ENCODE measurements around the gene CPA4. TPM values are rescaled to one million over a fixed set of nuclear protein-coding genes. Genes with fewer than 3 reads are reported as not detected.

The CPA4 gene
- total and polyA plus RNA-seq, 8 donors, result 4.5 to 12.4 (median 6.4) TPM

DNA sequence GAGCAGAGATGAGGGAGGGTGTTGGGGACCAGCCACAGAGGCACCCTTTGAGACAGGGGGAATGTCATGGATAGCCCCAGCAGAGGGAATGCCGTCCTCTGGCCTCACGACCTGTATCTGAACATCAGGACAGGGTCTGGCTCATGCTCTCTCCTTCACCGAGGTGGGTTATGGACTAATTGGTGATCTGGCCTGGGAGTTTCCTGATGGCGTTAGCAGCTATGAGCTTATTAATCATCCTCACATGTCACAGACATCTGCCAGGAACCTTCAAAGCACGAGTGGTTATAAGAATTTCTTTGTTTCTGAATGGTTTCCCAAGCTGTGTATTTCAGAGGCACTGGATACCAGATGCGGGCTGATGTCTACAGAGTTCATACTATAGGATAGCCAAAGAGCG lies 6.9 kb downstream of the CPA4 start:
- Histone ChIP-seq H3K27ac (no peak overlapping the region), H3K27me3 (no peaks in the 10 kb centered on the region), H3K36me3 (no peaks in the 10 kb centered on the region), H3K4me3 (no peak overlapping the region), H3K4me1 (peaks cover 0 to 4% (median 0%) of the 10 kb centered on the region in 3 donors), H3K9me3 (no peaks in the 10 kb centered on the region)
- FAIRE-seq (no peak), DNase-seq (no peak), ATAC-seq (no peak)
- intact Hi-C loops (cut with DNase I), result loop anchor here in 2 of 3 donors (5.0 to 10.0 kb wide), 2 partner anchors 65 to 67 kb away; no protein-coding TSS in a partner anchor
- WGBS, 2 donors, result 79% methylated on average over 7 of the region's 7 CpGs
- TF ChIP-seq, protein P1, sequence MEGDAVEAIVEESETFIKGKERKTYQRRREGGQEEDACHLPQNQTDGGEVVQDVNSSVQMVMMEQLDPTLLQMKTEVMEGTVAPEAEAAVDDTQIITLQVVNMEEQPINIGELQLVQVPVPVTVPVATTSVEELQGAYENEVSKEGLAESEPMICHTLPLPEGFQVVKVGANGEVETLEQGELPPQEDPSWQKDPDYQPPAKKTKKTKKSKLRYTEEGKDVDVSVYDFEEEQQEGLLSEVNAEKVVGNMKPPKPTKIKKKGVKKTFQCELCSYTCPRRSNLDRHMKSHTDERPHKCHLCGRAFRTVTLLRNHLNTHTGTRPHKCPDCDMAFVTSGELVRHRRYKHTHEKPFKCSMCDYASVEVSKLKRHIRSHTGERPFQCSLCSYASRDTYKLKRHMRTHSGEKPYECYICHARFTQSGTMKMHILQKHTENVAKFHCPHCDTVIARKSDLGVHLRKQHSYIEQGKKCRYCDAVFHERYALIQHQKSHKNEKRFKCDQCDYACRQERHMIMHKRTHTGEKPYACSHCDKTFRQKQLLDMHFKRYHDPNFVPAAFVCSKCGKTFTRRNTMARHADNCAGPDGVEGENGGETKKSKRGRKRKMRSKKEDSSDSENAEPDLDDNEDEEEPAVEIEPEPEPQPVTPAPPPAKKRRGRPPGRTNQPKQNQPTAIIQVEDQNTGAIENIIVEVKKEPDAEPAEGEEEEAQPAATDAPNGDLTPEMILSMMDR (IDR thresholded peaks at IDR 0.05), result no peak

DNA sequence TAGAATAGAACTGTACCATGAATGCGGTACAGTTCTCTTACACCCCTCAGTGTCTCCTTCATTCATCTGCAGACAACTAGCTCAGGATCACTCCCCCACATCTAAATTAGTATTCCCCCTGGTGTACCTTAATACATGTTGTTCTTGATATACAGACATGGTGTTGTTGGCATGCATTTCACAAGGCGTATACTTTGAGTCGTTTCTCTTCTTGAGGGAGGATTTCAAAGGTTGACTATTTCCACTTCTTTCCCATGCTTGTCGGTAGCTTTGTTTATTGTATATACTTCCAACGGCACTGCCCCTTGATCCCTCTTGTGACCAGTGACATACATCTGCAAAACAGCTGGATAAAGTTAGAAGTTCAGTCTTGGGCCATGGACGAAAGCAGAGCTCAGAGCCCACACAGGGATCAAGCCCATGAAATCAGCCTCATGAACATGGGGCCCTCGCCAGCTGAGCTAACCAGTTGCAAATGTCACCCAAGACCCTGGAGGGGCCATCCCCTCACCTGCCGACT lies 8.6 kb downstream of the CPA4 start:
- TF ChIP-seq, protein P1 (IDR thresholded peaks at IDR 0.05), result no peak
- WGBS, 2 donors, result 84 to 92% methylated on average over 8 of the region's 8 CpGs

DNA sequence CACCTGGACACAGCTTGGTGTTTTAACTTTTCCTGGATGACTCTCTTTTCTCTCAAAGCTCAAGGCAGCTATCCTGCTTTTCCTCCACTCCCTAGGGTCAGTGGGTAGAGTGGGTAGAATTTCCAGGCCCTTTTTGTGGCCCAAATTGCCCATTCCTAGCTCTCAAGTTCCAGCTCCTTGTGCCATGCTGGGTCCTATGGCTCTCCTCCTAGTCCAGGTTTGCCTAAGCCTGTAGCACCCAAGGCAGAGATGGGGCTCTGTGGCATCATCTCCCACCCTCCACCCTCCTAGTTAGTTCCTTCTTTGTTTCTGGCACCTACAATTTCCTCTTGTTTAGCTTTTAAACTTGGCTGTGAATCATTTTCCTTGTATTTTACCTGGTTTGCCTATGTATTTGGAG lies 9.7 kb downstream of the CPA4 start:
- Histone ChIP-seq H3K9me3 (no peaks in the 10 kb centered on the region), H3K27ac (no peak overlapping the region), H3K4me1 (peaks cover 0 to 4% (median 0%) of the 10 kb centered on the region in 3 donors), H3K36me3 (no peaks in the 10 kb centered on the region), H3K4me3 (no peak overlapping the region), H3K27me3 (no peaks in the 10 kb centered on the region)
- FAIRE-seq, result no peak
- ATAC-seq, result peak in 1 of 4 donors; percentile 54
- TF ChIP-seq, protein P1 (IDR thresholded peaks at IDR 0.05), result no peak
- no peak for DNase-seq
- intact Hi-C loops (cut with DNase I), result no loop called here

More for the DNA sequence above, 8.6 kb downstream of the CPA4 start:
- intact Hi-C loops (cut with DNase I), result no loop called here
- Histone ChIP-seq H3K27me3 (no peaks in the 10 kb centered on the region), H3K27ac (no peak overlapping the region), H3K4me3 (no peak overlapping the region), H3K9me3 (no peaks in the 10 kb centered on the region), H3K4me1 (peaks cover 0 to 4% (median 0%) of the 10 kb centered on the region in 3 donors), H3K36me3 (no peaks in the 10 kb centered on the region)
- DNase-seq (no peak), FAIRE-seq (no peak), ATAC-seq (no peak)

DNA sequence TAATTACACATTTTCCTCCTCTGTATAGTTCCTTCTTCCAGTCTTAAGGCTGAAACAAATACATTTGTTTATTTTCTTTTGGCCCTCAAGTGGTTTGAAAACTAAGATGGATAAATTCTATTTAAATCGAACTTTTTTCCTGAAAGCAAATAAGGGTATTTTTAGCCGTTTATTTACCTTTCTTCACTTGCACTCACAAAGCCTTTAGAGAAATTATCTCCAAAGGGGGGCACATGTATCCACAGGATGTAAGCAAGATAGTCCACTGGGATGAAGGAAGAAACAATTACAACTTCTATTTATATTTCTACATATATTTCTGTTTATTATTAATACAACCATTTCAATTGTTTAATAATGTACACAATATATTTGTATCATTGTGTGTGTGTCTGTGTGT lies 10.2 kb downstream of the CPA4 start:
- no peaks in the 10 kb centered on the region for H3K9me3 ChIP-seq
- intact Hi-C loops (cut with DNase I), result no loop called here
- DNase-seq (no peak), ATAC-seq (peak in 1 of 4 donors; percentile 30), FAIRE-seq (no peak)
- TF ChIP-seq, protein P1 (IDR thresholded peaks at IDR 0.05), result no peak
- H3K4me3 ChIP-seq, result no peak overlapping the region
- peaks cover 0 to 4% (median 0%) of the 10 kb centered on the region in 3 donors for H3K4me1 ChIP-seq
- no peaks in the 10 kb centered on the region for H3K27me3 ChIP-seq
- WGBS, 2 donors, result 23 to 34% methylated on average over 2 of the region's 2 CpGs
- H3K27ac ChIP-seq, result no peak overlapping the region
- H3K36me3 ChIP-seq, result no peaks in the 10 kb centered on the region

DNA sequence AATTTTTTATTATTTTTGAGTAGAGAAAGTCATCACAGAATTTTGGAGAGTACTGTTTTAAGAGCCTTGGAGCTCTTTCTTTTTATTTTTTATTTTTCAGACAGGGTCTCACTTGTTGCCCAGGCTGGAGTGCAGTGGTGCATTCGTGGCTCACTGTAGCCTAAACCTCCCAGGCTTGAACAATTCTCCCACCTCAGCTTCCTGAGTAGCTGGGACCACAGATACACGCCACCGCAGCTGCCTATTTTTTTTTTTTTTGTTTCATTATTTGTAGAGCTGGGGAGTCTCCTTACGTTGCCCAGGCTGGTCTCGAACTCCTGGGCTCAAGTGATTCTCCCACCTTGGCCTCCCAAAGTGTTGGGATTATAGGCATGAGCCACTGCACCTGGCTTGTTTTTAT lies 10.6 kb downstream of the CPA4 start:
- Histone ChIP-seq H3K36me3 (no peaks in the 10 kb centered on the region), H3K9me3 (no peaks in the 10 kb centered on the region), H3K27me3 (no peaks in the 10 kb centered on the region), H3K4me1 (peaks cover 0 to 4% (median 0%) of the 10 kb centered on the region in 3 donors), H3K4me3 (no peak overlapping the region), H3K27ac (no peak overlapping the region)
- WGBS, 2 donors, result 71 to 82% methylated on average over 5 of the region's 5 CpGs
- DNase-seq (no peak), ATAC-seq (no peak), FAIRE-seq (no peak)
- intact Hi-C loops (cut with DNase I), result no loop called here
- TF ChIP-seq, protein P1 (IDR thresholded peaks at IDR 0.05), result no peak

Measured in pancreas (tissue), 10 donors.